IPS-NIHi11 (cell line): ENCODE data around the gene RGCC.

Experiments used
- DNase-seq: peaks from one replicate; pipeline ENCODE4 v3.0.0; 2012; ENCODE audit warnings: mixed read lengths, low spot score

The RGCC gene

DNA sequence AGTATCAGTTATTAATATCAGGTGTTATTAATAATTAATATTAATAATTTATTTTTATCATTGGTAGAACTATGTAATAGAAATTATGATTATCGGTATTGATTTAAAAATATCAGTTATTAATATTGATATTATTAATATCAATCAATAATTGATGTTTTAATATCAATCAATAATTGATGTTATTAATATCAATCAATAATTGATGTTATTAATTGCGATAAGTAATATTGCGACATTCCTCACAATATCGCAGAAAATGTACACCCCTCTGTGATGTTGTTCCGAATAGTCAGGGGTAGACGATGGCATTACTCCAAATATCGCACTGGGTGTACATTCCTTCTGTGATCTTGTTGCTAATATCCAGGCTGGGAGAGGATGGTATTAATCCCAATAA is 3.7 kb upstream of the RGCC start:
- DNase-seq = no peak

DNA sequence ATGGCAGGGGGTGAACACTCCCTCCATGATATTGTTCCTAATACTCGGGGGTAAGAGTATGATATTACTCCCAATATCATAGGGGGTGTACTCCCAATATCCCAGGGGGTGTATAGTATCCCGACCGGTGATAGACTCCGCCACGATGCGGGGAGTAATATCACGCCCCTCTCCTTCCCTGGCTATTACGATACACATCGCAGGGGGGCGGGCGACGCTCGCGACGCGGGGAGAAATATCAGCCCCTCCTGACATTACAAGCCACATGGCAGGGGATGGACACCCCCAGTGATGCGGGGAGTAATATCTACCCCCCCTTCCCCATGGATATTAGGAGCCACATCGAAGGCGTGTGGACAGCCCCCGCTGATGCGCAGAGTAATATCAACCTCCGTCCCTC is 3.2 kb upstream of the RGCC start:
- no peak for DNase-seq

DNA sequence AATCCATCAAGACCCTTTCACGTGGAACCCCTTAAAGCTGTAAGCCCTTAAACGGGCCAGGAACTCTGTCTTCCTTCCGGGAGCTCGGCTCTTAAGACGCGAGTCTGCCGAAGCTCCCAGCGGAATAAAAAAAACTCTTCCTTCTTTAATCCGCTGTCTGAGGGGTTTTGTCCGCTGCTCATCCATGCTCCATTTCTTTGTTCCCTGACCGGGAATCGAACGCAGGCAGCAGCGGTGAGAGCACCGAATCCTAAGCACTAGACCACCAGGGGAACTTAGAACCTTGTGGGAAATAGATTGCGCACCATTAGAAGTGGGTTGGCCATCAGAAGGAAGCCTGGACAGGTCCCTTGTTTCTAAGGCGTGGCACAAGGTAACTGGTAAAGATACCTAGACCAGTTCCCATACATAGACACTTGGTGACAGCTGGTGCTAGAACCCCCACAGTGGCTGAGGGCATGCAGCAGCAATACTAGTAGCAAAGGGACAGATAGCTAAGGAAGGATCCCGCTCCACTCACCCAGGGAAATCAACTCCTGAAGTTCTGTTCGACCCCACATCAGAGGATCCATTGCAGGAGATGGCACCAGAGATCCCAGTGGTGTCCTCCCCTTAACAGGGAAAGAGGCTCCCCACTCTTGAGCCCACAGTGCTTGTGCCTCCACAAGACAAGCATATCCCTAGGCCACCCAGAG is 1.5 kb upstream of the RGCC start:
- no peak for DNase-seq

- DNase-seq = peak; percentile 31
Observed at GRCh38 chr13:41457589-41458186, 338 bp downstream of the RGCC start.

DNA sequence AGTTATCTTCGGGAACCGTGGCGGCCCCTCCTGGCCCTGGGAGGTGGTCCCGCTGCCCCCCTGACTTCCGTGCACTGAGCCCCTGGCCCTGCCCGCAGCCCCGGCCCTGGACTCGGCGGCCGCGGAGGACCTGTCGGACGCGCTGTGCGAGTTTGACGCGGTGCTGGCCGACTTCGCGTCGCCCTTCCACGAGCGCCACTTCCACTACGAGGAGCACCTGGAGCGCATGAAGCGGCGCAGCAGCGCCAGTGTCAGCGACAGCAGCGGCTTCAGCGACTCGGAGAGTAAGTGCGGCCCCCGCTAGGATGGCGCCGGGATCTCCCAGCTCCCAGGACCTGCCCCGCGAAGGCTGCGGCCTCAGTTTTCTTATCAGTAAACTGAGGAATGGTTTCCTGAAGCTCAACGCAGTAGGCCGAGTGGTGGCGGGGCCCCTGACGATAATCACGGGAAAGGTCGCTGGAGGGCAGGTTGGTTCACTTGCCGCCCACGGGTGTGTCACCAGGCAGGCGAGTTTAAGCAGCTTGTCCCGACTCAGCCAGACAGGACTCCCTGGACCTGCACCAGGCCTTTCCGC is 924 bp downstream of the RGCC start:
- peak; percentile 36 for DNase-seq

DNA sequence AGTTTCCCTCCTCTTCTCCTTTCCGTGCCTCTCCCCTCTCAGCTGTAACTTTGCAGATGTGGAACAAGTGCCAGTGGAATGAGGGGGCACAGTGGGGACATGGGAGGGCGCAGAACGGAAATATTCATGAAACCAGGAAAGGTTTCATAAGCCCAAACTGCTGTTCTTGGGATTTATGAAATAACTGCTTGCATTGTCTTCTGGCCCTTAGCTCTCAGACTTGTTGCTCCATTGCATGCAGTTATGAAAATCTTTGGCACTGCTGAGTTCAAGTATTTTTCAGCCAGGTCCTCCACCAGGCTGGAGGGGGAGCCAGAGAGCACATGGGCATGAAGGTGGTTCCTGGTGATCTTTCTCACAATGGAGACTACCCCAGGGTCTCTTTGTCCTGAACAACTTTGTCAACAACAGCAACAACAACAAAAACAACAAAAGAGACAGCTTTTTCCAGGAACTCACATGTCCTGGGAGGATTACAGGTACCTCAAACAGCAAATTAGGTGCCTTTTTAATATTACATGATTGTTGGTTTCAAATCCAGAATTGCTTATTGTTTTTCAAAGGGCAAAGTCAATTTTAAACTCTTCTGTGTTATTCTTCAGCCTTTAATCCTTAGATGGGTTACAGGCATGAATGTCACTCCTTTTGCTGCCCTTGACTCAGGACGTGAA is 1.5 kb downstream of the RGCC start:
- DNase-seq = peak; percentile 62

DNA sequence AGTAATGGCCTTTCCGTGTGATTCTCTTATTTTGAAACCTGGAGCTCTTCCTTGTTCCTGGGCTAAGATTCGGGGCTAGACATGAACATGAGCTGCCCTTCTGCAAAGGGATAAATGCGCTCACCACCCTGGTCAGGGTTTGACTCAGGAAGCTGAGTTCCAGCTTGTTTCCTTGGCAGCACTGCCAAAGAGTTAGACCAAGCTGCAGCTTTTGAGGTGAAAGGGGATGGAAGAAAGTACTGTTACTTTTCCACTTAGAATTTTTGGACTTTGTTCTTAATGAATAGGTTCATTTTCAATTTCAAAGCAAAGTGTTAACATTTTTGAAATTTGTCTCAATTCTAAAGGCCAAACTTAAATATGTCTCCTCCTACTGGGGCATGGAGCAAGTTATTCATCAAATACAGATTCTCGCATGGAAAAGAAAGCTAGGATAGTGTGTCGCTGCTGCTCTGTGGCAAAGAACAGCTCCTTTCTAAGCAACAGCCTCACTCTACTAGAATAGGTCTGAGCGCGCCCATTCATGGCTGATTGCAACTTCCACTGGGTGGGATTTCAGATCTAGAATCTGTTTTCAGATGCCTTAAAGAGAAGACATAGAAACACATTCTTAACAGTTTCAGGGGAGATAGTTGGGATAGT is 2.2 kb downstream of the RGCC start:
- no peak for DNase-seq

DNA sequence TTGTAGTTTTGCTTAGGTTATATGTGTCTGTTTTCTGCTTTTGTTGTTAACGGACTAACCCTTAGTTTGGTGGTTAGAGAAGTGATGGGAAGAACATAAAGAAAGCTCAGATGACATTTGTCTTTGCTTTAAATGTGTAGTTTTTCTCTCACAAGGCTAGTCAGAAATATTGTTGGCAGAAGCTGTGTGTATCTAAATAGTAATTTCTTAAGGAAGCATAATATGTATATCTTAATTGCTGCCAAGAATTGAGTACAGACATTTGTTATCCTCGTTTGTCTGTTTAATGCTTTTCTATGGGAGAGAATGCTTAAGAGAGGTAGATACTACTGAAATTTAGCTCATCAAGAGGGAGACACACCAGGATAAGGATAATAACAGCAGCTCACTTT is 2.7 kb downstream of the RGCC start:
- no peak for DNase-seq

DNA sequence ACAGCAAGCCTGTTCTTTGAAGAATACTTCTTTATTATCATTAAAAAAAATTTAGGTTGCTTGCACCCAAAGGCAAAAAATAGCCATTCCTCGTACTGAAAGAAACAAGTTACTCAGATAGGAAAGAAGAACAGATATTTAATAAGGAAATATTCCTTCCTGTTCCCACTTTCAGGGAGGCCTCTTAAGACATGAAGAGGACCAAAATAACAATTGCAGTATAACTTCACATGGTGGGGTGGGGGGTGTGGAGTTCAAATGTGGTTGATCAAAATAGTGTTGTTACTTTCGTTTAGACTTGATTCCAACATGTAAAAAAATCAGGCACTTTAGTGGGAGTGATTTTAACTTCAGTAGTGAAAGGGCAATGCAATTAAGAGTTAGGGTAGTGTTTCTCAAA is 3.6 kb downstream of the RGCC start:
- DNase-seq = no peak

DNA sequence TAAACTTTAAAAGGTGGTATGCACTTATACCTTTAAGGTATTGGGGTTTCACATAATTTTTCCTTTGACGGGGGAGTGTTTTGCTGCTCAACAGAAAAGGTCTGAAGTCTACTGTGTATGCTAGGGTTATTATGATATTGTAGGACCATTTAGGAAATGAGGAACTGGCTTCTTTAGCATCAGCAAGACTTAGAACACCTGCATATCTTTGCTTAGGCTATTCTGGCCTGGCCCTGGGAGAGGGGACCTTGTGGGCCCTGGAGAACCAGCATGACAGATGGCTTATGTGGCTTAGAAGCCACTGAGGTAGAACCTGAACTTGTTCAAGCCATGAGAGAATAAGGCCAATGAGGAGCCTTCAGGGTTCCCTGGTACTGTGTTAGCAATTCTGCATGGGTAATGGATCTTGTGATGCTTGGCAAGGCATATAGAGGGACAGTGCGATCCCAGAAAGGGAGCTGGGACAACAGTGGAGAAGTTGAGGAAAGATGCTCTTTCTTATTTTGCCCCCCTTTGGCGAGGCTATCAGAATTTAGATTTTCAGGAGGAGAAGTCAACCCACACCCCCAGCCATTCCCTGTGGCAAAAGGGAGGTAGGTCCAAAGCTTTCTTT is 4.3 kb downstream of the RGCC start:
- DNase-seq = no peak

DNA sequence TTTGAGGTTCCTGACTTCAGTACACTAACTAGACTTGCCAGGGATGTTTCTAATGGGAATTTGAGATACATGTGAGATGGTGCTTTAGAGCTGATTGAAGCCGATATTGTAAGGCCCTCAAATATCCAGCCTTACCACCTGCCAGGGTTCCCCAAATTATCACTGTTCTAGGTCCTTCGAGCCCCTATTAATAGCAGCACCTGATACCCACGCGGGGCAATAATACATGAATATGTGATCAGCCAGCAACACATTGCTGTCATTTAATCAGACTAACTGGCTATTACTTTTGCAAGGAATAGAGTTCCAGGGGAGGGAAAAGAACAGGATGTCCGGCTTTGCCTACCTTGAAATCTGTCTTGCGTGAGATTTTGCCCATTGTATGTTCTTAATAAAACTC is 5.1 kb downstream of the RGCC start:
- no peak for DNase-seq

GRCh38 chr13:41463838-41464602 is 6.7 kb downstream of the RGCC start:
- DNase-seq = no peak

DNA sequence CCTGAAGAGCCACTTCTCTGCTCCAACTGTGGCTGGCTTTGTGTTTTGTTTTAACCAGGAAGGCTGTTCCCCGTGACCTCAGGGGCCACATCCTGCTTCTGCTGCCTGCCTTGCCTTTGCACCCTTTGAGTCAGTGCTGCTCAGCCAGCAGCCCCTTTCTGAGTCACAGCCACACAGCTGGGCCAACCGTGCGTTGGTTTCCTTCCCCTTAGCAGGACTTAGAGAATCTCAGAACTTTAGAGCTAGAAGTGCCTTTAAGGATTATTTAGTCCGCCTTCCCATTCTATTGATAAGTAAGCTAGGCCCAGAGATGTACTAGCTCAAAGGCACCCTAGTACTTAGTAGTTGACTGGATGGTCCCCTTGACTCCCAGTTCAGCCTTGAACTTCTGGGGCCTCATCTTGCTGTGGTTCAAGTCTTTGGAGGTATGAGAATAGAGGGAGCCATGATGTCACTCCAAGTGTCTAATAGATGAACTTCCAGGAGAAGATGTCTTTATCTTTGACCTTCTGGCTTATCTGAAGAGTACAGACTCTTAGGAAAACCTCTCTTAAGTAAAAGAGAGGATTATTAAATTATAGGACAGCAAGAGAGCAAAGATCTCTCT is 8.0 kb downstream of the RGCC start:
- no peak for DNase-seq

GRCh38 chr13:41465898-41466320 is 8.6 kb downstream of the RGCC start:
- no peak for DNase-seq

DNA sequence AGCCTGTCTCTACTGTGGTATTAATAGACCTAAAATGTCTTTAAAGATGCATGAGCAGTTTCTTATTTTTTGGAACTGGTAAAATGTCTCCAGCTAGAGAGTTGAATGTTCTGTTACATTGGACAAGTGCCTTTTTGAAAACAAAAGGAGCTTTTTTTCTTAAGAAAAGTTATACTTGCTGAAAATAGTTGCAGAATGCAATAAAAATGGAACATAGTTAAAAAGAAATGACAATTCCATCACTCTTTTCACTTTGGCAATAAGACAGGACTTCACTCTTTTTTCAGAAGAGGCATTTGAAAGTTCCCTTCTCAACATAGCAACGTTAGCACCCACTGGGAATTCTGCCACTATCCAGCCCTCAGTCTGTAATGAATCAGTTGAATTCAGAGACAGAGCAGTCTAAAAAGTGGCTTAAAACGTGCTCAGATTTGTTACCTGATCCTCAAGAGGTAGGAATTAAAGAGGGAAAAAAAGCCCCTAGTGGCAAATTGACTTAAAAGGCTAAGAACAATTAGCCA is 10.1 kb downstream of the RGCC start:
- peak; percentile 4 for DNase-seq

GRCh38 chr13:41468631-41469030 is 11.3 kb downstream of the RGCC start:
- no peak for DNase-seq

DNA sequence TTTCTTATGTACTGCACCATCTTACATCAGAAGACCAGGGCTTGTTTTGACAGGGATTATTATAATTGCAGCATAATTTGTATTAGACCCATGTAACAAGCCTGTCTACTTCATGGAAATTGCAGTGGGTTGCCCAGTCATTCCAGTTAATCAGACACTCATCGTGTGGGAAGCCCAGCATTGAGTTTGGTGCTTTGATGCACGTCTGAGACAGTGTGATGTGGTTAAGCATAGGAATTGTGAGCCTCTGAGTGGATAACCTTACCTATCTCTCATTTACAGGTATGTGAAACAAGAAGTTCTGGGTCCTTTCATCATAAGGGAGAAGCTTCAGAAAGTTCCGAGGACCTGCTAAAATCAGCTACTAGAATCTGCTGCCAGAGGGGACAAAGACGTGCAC is 12.8 kb downstream of the RGCC start:
- no peak for DNase-seq

DNA sequence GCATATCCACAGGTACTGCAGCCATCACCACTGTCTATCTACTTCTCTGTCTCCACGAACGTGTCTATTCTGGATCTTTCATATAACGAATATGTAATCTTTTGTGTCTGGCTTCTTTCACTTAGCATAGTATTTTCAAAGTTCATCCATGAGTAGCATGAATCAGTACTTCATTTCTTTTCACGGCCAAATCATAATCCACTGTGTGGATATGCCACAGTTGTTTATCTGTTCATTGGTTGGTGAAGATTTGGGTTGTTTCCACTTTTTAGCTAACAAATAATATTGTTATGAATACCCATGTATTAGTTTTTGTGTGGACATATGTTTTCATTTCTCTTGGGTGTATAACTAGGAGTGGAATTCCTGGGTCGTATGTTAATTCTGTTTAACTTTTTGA is 14.4 kb downstream of the RGCC start:
- DNase-seq = no peak

DNA sequence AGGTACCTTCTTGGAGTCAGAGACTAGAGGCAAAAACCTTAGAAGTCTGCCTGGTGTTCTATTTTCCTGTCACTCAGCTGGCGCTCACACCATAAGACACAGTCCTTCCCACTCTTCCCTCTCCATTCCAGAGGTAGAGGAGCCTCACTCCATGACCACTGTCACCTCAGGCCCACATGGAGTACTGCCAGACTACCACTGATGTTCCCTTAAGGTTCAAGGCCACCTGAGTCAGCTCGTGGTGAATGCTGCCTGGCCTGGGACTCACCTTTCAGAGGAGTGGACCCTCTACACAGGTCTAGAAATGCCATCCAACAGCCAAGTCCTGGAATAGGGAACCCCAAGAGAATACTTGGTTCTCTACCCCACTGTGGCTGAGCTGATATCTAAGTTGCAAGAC is 29.9 kb downstream of the RGCC start:
- no peak for DNase-seq

DNA sequence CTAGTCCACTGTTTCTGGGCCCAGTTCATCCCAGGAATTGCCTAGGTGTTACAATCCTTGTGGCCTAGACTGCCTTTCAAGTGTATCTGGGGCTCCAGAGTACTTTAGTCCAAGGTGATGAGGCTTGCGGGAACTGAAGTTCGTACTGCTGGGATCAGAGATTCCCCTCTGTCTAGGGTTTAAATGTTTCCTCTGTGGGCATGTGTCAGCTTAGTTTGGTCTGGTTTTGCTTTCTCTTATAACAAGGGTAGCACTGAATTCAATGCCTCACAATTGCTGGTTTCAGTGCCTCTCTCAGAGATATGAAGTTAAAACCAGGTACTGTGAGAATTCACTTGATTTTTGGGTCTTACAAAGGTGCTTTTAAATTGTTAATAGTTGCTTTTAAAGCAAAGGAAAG is 30.8 kb downstream of the RGCC start:
- DNase-seq = no peak
